T1000 (cell line): ENCODE data around the gene BTBD9.
A peak's percentile ranks its signal among the peaks of the same experiment; 100 is the strongest.

Source experiments
- DNase-seq: peaks from one replicate; lab custom pipeline; 2025; ENCODE audit warnings: mixed read lengths; lab: John Stamatoyannopoulos, UW

The BTBD9 gene

GRCh38 chr6:38593998-38594665, 45.6 kb downstream of the BTBD9 start:
- DNase-seq: no peak

GRCh38 chr6:38593409-38593808, 46.3 kb downstream of the BTBD9 start:
- DNase-seq: no peak

DNA sequence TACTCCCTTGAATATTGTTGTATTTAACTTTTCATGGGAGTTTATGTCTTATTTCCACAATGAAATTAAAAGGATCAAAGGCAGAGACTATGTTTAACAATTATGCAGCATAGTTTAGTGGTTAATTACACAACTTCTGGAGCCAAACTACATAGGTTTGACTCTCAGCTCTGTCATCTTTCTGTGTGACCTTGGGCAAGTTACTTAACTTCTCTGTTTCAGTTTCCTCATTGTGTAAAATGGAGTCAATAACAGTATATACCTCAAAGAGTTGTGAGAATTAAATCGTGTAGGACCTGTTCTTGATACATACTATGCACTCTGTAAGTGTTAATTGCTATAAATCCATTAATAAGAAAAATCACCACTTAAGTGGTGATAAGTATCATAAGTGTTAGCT, 48.3 kb downstream of the BTBD9 start:
- DNase-seq: no peak

DNA sequence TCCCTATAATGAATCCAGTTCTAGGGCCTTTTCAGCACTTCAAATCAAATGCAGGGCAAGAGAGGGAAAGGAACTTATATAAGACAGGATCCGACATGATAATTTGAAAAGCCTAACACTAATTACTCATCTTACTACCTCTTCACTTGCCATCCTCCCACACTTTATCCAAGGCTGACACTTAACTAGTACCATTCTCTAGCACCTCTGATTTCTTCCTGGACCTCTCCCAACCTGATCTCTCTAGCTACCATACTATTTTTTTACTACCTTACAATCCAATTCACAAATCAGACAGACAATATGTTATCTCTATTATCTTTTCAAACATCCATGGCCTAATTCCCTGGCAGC, 50.4 kb downstream of the BTBD9 start:
- DNase-seq: no peak

DNA sequence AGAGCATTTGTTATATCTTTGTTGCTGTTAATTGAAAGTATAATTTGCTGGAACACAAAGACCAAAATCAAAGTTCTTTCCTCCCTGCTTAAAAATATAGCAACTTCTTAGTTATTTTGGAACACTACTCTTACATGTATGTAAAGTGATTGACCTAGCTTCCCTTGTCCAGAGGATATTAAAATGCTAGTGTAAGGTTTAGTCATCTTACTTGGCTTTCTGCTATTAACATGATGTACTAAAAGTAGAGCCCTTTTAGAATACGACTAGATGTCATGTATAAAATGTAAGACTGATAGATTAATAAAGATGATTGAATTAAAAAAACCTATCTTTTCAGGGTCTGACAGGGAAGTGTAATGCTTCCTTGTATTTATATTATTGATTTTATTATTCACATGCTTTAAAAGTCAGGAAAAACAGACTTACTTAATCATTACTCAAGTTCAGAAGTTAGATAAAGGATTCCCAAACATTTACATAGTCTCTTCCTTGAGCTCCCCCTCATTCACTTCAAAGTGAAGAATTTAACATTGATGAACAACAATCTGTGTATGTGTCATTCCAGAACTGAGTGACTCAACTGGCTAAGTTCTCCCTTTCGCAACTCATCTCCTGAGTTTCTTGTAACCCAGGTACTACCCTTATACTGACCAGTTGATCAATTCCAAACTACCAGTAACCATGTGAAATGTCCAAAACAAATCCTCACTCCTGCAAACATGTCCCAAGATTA, 50.9 kb downstream of the BTBD9 start:
- no peak for DNase-seq

GRCh38 chr6:38587766-38588362, 51.9 kb downstream of the BTBD9 start:
- no peak for DNase-seq

DNA sequence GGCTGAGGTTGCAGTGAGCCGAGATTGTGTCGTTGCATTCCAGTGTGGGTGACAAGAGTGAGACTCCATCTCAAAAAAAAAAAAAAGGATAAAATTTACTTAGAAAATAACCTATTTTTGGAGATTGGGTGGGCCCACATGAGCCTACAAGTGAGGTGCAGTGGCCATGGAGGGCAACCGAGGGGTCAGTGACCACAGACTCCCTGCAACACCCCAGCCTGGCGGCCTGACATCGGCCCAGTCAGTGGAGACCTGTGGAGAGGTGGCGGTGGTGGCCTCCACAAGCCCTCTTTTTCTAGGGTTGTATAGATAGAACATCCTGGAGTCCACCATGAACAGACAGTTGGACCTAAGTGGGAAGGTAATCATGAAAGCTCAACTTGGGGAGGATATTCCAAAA, 52.7 kb downstream of the BTBD9 start:
- no peak for DNase-seq

GRCh38 chr6:38584731-38585130, 55.0 kb downstream of the BTBD9 start:
- DNase-seq: no peak

- no peak for DNase-seq
Observed at GRCh38 chr6:38583523-38583922, 56.2 kb downstream of the BTBD9 start.

GRCh38 chr6:38580030-38580429, 59.7 kb downstream of the BTBD9 start:
- DNase-seq: no peak

- DNase-seq: no peak
Observed at GRCh38 chr6:38579010-38579628, 60.6 kb downstream of the BTBD9 start.

DNA sequence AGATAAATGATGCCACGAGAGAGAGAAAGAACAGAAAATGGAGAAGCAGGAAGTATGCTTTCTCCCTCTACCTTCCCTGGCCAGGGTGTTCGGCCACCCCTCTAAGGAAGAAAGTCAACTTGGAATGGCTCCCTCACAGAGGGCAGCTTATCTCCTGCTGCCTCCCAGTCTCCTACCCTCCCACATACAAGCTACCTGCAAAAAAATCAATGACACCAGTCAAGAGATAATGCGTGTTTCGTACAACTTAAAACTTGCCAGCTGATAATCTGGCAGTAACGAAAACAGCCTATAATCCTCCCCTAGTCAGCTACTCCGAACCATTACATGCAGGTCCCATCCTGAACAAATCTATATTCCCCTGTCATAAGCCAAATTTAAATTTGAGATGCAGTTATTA, 61.7 kb downstream of the BTBD9 start:
- no peak for DNase-seq

DNA sequence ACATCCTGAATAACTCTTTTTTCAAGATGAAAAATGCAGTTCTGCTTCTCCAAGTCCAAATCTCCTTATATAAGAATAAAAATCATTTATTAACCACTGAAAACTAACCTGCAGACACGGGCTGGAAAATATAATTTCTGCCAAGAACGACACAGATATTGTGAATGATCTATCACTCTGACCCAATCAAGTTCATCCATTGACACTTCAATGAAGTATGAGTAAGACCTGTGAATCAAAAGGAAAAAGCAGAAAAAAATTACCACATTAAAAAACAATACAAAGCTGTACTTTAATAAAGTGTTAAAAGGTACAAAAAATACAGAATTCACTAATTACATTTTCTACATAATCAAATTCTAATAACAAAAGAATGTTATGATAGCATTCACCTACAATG, 62.2 kb downstream of the BTBD9 start:
- DNase-seq: no peak

- DNase-seq: no peak
Observed at GRCh38 chr6:38573801-38574395, 65.8 kb downstream of the BTBD9 start.

- DNase-seq: no peak
Observed at GRCh38 chr6:38572186-38572813, 67.4 kb downstream of the BTBD9 start.

GRCh38 chr6:38571721-38572120, 68.0 kb downstream of the BTBD9 start:
- no peak for DNase-seq

DNA sequence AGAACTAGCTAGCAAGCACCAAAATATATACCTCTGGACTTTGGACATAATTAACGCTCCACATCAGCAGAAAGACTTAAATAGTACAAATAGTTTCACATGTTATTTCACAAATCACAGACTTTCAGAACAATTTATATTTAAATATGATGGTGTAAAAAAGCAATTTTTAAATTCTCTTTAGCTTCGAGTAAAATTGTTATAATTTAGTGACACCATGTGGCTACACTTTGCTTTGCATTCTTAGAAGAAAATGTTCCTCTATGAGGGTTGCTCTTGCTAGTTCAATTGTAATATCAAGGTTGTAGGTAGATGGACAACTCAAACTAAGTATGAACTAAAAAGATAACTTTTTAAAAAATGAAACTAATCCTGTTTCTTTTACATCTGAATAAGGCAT, 69.0 kb downstream of the BTBD9 start:
- DNase-seq: no peak

- DNase-seq: peak; percentile 8
Observed at GRCh38 chr6:38567436-38567835, 72.3 kb downstream of the BTBD9 start.

- no peak for DNase-seq
Observed at GRCh38 chr6:38566295-38567030, 73.3 kb downstream of the BTBD9 start.

GRCh38 chr6:38564301-38564700, 75.4 kb downstream of the BTBD9 start:
- no peak for DNase-seq

DNA sequence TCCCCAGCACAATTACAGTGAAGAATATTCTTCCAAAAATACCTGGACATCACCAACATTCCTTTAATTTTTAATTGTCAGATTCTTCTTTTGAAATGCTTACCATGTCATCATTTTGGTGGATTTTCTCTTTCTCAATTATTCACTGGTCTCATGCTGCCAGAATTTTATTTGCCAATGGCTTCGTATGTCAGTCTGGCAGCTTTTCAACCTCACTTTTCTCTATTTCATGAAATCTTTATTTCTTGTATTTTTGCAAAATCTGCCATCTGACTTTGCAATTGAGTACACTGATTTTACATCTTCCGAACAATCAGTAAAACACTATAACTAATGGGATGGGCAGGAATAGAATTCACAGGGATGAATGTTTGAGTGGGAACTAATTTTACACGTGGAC, 84.1 kb downstream of the BTBD9 start:
- DNase-seq: no peak
